AG08396 (cell line): Measurements from ENCODE around the gene KIAA1671.
"Not testable (repeated sequence)": the region's sequence is repeated elsewhere in the genome, so short reads cannot be mapped to it uniquely, and the experiment has no call there.

Experiments
- DNase-seq: peaks from one replicate; pipeline ENCODE4 v3.0.0; 2012; ENCODE audit warnings: low spot score, mixed read lengths

Gene KIAA1671

GRCh38 chr22:25238058-25238457, 285.5 kb downstream of the KIAA1671 start:
- DNase-seq, result not testable (repeated sequence)
